ENCODE results near the gene GLB1L2.
"Not testable (repeated sequence)": the region's sequence is repeated elsewhere in the genome, so short reads cannot be mapped to it uniquely, and the experiment has no call there.

GLB1L2 gene, protein sequence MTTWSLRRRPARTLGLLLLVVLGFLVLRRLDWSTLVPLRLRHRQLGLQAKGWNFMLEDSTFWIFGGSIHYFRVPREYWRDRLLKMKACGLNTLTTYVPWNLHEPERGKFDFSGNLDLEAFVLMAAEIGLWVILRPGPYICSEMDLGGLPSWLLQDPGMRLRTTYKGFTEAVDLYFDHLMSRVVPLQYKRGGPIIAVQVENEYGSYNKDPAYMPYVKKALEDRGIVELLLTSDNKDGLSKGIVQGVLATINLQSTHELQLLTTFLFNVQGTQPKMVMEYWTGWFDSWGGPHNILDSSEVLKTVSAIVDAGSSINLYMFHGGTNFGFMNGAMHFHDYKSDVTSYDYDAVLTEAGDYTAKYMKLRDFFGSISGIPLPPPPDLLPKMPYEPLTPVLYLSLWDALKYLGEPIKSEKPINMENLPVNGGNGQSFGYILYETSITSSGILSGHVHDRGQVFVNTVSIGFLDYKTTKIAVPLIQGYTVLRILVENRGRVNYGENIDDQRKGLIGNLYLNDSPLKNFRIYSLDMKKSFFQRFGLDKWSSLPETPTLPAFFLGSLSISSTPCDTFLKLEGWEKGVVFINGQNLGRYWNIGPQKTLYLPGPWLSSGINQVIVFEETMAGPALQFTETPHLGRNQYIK

DNA sequence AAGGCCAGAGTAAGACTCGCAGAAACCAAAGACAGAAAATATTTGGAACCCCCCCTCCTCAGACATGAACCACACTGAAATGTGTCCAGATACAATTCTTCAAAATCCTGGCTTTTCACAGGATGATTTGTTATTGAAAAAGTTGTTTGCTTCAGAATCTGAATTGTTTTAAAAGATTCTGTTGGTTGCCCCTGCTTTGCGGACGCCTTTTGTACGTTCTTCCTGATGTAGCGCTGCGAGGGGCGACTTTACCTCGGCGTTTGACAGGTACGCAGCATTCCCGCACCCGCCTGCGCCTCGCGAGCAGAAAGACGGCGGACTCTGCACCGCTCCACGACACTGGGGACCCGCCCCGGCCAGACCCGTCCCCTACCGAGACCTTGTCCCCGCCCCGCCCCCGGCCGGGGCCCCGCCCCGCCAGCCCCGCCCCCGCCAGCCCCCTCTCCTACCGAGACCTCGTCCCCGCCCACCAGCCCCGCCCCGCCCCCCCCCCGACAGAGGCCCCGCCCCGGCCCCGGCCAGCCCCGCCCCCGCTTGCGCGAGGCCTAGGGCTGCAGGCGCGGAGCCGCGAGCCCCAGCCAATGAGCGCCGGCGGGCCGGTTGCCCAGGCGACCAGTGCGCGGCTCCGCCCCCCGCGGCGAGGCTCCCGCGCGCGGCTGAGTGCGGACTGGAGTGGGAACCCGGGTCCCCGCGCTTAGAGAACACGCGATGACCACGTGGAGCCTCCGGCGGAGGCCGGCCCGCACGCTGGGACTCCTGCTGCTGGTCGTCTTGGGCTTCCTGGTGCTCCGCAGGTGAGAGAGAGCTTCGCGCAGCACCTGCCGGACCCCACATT is at the start of gene GLB1L2:
Gene GLB1L2, plus strand, starts transcription at position 635 of the 835 bp plus-strand sequence. Its CDS starts 74 bp downstream, at position 709.
- peak within 1 kb of the TSS; percentile 50 for H3K4me3 ChIP-seq (ENCODE audit: low read depth, low read length)

GRCh38 chr11:134282121-134283045 is 49.4 kb upstream of the GLB1L2 start:
- H3K4me3 ChIP-seq (ENCODE audit: low read depth, low read length) = no peak overlapping the region

- H3K4me3 ChIP-seq (ENCODE audit: low read depth, low read length) = no peak overlapping the region
Measured at GRCh38 chr11:134283461-134284230, 48.1 kb upstream of the GLB1L2 start.

DNA sequence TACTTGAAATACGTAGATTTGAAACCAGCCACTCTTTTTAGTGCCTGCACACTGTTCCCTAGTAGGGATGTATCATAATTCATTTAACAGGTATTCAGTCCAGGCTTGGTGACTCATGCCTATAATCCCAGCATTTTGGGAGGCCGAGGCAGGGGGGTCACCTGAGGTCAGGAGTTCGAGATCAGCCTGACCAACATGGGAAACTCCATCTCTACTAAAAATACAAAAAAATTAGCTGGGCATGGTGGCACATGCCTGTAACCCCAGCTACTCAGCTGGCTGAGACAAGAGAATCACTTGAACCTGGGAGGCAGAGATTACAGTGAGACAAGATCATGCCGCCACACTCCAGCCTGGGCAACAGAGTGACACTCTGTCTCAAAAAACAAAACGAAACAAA is 47.4 kb upstream of the GLB1L2 start:
- H3K4me3 ChIP-seq (ENCODE audit: low read depth, low read length) = not testable (repeated sequence)

DNA sequence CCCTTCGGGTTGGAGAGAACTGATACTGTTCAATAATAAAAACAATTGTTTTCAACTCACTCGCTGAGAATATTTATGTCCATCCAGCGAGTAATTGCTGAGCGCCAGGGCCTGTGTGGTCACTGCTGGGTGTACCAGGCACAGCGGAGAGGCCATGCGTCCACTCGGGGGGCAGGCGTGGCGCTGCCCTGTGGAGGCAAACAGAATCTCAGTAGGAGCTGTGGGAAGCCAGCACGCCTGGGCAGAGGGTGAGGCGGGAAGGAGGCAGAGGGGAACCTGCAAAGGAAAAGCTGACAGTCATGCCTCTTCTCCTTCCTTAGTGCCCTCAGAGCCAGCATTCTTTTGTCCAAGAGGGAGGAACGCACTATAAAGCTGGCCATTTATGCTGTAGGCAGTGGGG is 44.2 kb upstream of the GLB1L2 start:
- no peak overlapping the region for H3K4me3 ChIP-seq (ENCODE audit: low read depth, low read length)

GRCh38 chr11:134288486-134288885 is 43.3 kb upstream of the GLB1L2 start:
- no peak overlapping the region for H3K4me3 ChIP-seq (ENCODE audit: low read depth, low read length)

DNA sequence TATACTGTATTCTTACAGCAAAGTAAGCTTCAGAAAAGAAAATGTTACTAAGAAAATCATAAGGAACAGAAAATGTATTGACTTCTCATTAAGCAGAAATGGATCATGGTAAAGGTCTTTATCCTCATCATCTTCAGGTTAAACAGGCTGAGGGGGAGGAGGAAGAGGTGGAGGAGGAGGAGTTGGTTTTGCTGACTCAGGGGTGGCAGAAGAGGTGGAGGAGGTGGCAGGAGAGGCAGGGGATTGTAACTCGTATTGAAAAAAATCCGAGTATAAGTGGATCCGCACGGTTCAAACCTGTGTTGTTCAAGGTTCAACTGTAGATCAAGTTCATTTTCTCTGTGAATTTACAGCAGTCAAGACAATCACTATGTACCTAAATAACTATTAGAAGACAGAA is 42.6 kb upstream of the GLB1L2 start:
- H3K4me3 ChIP-seq (ENCODE audit: low read depth, low read length) = no peak overlapping the region

- no peak overlapping the region for H3K4me3 ChIP-seq (ENCODE audit: low read depth, low read length)
Measured at GRCh38 chr11:134289789-134290188, 42.0 kb upstream of the GLB1L2 start.

- H3K4me3 ChIP-seq (ENCODE audit: low read depth, low read length) = no peak overlapping the region
Measured at GRCh38 chr11:134290646-134291045, 41.1 kb upstream of the GLB1L2 start.

DNA sequence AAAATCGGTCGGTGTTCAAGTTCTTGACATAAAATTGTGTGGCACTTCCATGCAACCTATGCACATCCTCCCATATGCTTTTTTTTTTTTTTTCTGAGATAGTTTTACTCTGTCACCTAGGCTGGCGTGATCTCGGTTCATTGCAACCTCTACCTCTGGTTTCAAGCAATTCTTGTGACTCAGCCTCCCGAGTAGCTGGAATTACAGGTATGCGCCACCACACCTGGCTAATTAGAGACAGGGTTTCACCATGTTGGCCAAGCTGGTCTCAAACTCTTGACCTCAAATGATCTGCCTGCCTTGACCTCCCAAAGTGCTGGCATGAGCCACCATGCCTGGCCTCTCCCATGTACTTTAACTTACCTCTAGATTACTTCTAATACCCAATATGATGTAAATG is 40.6 kb upstream of the GLB1L2 start:
- no peak overlapping the region for H3K4me3 ChIP-seq (ENCODE audit: low read depth, low read length)

DNA sequence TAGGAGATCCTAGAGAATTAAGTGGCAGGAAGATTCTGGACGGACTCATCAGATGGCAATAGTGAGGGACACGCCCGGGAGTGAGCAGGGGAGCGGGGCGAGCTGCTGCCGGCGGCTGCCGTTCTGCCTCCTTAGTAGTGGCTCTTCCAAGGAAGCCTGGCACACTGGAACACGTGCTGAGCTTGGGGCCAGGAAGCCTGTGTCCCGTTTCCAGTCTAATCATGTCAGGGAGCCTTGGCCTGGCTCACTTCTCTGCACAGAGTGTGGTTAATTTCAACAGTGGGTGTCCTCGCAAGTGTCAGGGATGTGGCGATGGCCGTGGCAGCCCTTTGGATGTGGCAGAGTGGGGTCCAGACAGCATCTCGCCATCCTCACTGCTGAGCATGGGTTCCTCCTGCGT is 39.1 kb upstream of the GLB1L2 start:
- H3K4me3 ChIP-seq (ENCODE audit: low read depth, low read length) = no peak overlapping the region

GRCh38 chr11:134293119-134294113 is 38.4 kb upstream of the GLB1L2 start:
- no peak overlapping the region for H3K4me3 ChIP-seq (ENCODE audit: low read depth, low read length)

GRCh38 chr11:134294664-134295063 is 37.1 kb upstream of the GLB1L2 start:
- H3K4me3 ChIP-seq (ENCODE audit: low read depth, low read length) = no peak overlapping the region

- H3K4me3 ChIP-seq (ENCODE audit: low read depth, low read length) = no peak overlapping the region
Measured at GRCh38 chr11:134312223-134312622, 19.6 kb upstream of the GLB1L2 start.

GRCh38 chr11:134312807-134313206 is 19.0 kb upstream of the GLB1L2 start:
- no peak overlapping the region for H3K4me3 ChIP-seq (ENCODE audit: low read depth, low read length)

DNA sequence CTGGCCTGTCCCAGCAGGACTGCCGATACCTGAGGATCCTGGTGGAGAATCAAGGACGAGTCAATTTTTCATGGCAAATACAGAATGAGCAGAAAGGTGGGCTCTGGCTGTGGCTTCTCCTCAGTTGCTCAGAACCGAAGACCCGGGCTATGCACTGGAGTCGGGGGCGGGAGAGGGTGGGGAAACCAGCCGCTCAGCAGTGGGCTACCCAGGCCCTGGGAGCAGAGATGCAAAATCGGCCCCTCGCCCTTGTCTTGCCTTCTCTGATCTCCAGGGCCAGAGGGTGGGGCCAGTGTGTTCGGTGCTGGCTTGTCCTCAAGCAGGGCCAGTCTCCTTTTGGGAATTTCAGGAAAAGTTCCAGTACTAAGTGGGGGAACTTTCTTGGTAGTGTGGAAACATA is 18.4 kb upstream of the GLB1L2 start:
- H3K4me3 ChIP-seq (ENCODE audit: low read depth, low read length) = no peak overlapping the region

GRCh38 chr11:134313821-134314607 is 17.8 kb upstream of the GLB1L2 start:
- no peak overlapping the region for H3K4me3 ChIP-seq (ENCODE audit: low read depth, low read length)

- no peak overlapping the region for H3K4me3 ChIP-seq (ENCODE audit: low read depth, low read length)
Measured at GRCh38 chr11:134317103-134317502, 14.7 kb upstream of the GLB1L2 start.

Measured in iPS-11a (cell line).